ENCODE results near the gene NBEAL1.
"Not testable (repeated sequence)": the region's sequence is repeated elsewhere in the genome, so short reads cannot be mapped to it uniquely, and the experiment has no call there.

The NBEAL1 gene

GRCh38 chr2:203022751-203023150, 8.1 kb downstream of the NBEAL1 start:
- H3K27ac Mint-ChIP-seq, result no peak overlapping the region
- H3K9me3 Mint-ChIP-seq, result no peaks in the 10 kb centered on the region
- DNase-seq, result no peak
- H3K36me3 Mint-ChIP-seq (ENCODE audit: low read depth), result no peaks in the 10 kb centered on the region
- peaks cover 22% of the 10 kb centered on the region for H3K4me1 Mint-ChIP-seq (ENCODE audit: low read depth)
- H3K4me3 Mint-ChIP-seq, result no peak overlapping the region
- no peaks in the 10 kb centered on the region for H3K27me3 Mint-ChIP-seq

GRCh38 chr2:203025592-203025991, 10.9 kb downstream of the NBEAL1 start:
- Mint-ChIP-seq H3K27ac (no peak overlapping the region), H3K36me3 (ENCODE audit: low read depth) (no peaks in the 10 kb centered on the region)

DNA sequence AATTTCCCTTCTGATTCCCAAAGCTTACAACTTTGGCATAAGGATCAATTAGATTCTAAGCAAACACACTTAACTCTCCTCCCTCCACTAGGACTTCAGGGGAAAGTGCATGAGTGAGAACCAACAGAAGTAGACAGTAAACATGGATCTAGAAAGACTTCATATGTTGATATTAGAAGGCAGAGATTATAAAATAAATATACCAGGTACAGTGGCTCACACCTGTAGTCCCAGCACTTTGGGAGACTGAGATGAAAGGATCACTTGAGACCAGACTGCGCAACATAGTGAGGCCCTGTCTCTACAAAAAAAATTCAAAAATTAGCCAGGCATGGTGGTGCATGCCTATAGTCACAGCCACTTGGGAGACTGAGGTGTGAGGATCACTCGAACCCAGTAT, 15.9 kb downstream of the NBEAL1 start:
- H3K4me1 Mint-ChIP-seq (ENCODE audit: low read depth), result peaks cover 16% of the 10 kb centered on the region
- no peak for DNase-seq
- no peaks in the 10 kb centered on the region for H3K9me3 Mint-ChIP-seq
- no peak overlapping the region for H3K27ac Mint-ChIP-seq
- no peak overlapping the region for H3K4me3 Mint-ChIP-seq
- H3K36me3 Mint-ChIP-seq (ENCODE audit: low read depth), result no peaks in the 10 kb centered on the region
- H3K27me3 Mint-ChIP-seq, result no peaks in the 10 kb centered on the region

More at GRCh38 chr2:203025592-203025991, 10.9 kb downstream of the NBEAL1 start:
- Mint-ChIP-seq H3K9me3 (no peaks in the 10 kb centered on the region), H3K4me1 (ENCODE audit: low read depth) (peaks cover 4% of the 10 kb centered on the region), H3K27me3 (no peaks in the 10 kb centered on the region), H3K4me3 (no peak overlapping the region)
- DNase-seq, result no peak

GRCh38 chr2:203030991-203031390, 16.3 kb downstream of the NBEAL1 start:
- no peaks in the 10 kb centered on the region for H3K9me3 Mint-ChIP-seq
- no peak overlapping the region for H3K27ac Mint-ChIP-seq
- no peak overlapping the region for H3K4me3 Mint-ChIP-seq
- no peaks in the 10 kb centered on the region for H3K36me3 Mint-ChIP-seq (ENCODE audit: low read depth)
- peaks cover 16% of the 10 kb centered on the region for H3K4me1 Mint-ChIP-seq (ENCODE audit: low read depth)
- no peaks in the 10 kb centered on the region for H3K27me3 Mint-ChIP-seq
- DNase-seq, result no peak

GRCh38 chr2:203033395-203033794, 18.7 kb downstream of the NBEAL1 start:
- no peak overlapping the region for H3K4me3 Mint-ChIP-seq
- DNase-seq, result no peak
- no peaks in the 10 kb centered on the region for H3K36me3 Mint-ChIP-seq (ENCODE audit: low read depth)
- H3K9me3 Mint-ChIP-seq, result no peaks in the 10 kb centered on the region
- H3K4me1 Mint-ChIP-seq (ENCODE audit: low read depth), result peaks cover 18% of the 10 kb centered on the region
- no peaks in the 10 kb centered on the region for H3K27me3 Mint-ChIP-seq
- H3K27ac Mint-ChIP-seq, result peak overlapping the region; percentile 67

GRCh38 chr2:203035879-203036470, 21.3 kb downstream of the NBEAL1 start:
- H3K36me3 Mint-ChIP-seq (ENCODE audit: low read depth), result no peaks in the 10 kb centered on the region
- H3K4me1 Mint-ChIP-seq (ENCODE audit: low read depth), result peaks cover 18% of the 10 kb centered on the region
- H3K27me3 Mint-ChIP-seq, result no peaks in the 10 kb centered on the region
- H3K9me3 Mint-ChIP-seq, result no peaks in the 10 kb centered on the region
- DNase-seq, result no peak
- H3K4me3 Mint-ChIP-seq, result no peak overlapping the region
- no peak overlapping the region for H3K27ac Mint-ChIP-seq

GRCh38 chr2:203037026-203037425, 22.4 kb downstream of the NBEAL1 start:
- Mint-ChIP-seq H3K36me3 (ENCODE audit: low read depth) (peaks cover 4% of the 10 kb centered on the region), H3K4me3 (no peak overlapping the region), H3K9me3 (no peaks in the 10 kb centered on the region), H3K27ac (no peak overlapping the region), H3K4me1 (ENCODE audit: low read depth) (peaks cover 15% of the 10 kb centered on the region), H3K27me3 (no peaks in the 10 kb centered on the region)
- no peak for DNase-seq

- Mint-ChIP-seq H3K4me3 (no peak overlapping the region), H3K4me1 (ENCODE audit: low read depth) (peaks cover 6% of the 10 kb centered on the region), H3K36me3 (ENCODE audit: low read depth) (peaks cover 14% of the 10 kb centered on the region), H3K27ac (no peak overlapping the region), H3K27me3 (no peaks in the 10 kb centered on the region), H3K9me3 (no peaks in the 10 kb centered on the region)
- no peak for DNase-seq
These were observed 23.9 kb downstream of the NBEAL1 start for GRCh38 chr2:203038586-203038985.

- peaks cover 17% of the 10 kb centered on the region for H3K36me3 Mint-ChIP-seq (ENCODE audit: low read depth)
- DNase-seq; H3K9me3 Mint-ChIP-seq; H3K27me3 Mint-ChIP-seq; H3K27ac Mint-ChIP-seq; H3K4me3 Mint-ChIP-seq; H3K4me1 Mint-ChIP-seq (ENCODE audit: low read depth): not testable (repeated sequence)
These were observed 24.5 kb downstream of the NBEAL1 start for GRCh38 chr2:203039211-203039610.

- no peak for DNase-seq
- Mint-ChIP-seq H3K27me3 (no peaks in the 10 kb centered on the region), H3K9me3 (no peaks in the 10 kb centered on the region), H3K4me3 (no peak overlapping the region), H3K36me3 (ENCODE audit: low read depth) (peaks cover 17% of the 10 kb centered on the region), H3K27ac (no peak overlapping the region), H3K4me1 (ENCODE audit: low read depth) (peaks cover 2% of the 10 kb centered on the region)
These were observed 26.4 kb downstream of the NBEAL1 start for GRCh38 chr2:203040966-203041521.

- Mint-ChIP-seq H3K27ac (no peak overlapping the region), H3K9me3 (no peaks in the 10 kb centered on the region), H3K27me3 (no peaks in the 10 kb centered on the region), H3K4me1 (ENCODE audit: low read depth) (no peaks in the 10 kb centered on the region), H3K4me3 (no peak overlapping the region), H3K36me3 (ENCODE audit: low read depth) (peaks cover 20% of the 10 kb centered on the region)
- no peak for DNase-seq
These were observed 27.5 kb downstream of the NBEAL1 start for GRCh38 chr2:203042178-203042577.

DNA sequence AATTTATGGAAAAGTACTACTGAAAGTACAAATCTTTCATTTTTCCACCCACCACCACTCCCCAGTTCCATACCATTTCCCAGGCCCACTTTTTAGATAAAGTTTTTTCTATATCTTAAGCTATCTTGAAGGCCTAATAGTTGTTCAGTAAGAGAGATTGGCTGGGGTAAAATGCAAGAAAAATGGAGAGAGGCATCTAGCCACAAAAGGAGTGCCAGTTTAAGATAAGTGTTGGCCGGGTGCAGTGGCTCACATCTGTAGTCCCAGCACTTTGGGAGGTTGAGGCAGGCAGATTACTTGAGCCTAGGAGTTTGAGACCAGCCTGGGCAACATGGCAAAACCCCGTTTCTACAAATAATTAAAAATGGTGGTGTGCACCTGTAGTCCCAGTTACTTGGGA, 28.6 kb downstream of the NBEAL1 start:
- no peak for DNase-seq
- no peaks in the 10 kb centered on the region for H3K27me3 Mint-ChIP-seq
- H3K4me3 Mint-ChIP-seq, result no peak overlapping the region
- no peaks in the 10 kb centered on the region for H3K9me3 Mint-ChIP-seq
- H3K27ac Mint-ChIP-seq, result no peak overlapping the region
- H3K36me3 Mint-ChIP-seq (ENCODE audit: low read depth), result peaks cover 22% of the 10 kb centered on the region
- no peaks in the 10 kb centered on the region for H3K4me1 Mint-ChIP-seq (ENCODE audit: low read depth)

DNA sequence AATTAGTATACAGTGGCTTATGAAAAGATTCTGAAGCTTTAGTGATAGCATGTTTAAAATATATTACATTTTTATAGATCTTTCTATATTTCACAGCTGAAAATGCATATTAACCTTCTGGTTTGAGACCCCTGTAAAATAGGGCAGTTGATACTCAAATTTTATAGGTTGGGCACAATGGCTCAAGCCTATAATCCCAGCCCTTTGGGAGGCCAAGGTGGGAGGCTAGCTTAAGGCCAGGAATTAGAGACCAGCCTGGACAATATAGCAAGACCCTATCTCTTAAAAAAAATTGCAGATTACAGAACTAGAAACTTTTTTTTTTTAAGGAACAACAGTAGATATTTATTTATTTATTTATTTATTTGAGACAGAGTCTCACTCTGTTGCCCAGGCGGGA, 31.2 kb downstream of the NBEAL1 start:
- Mint-ChIP-seq H3K36me3 (ENCODE audit: low read depth) (peaks cover 27% of the 10 kb centered on the region), H3K4me3 (no peak overlapping the region), H3K27me3 (no peaks in the 10 kb centered on the region), H3K4me1 (ENCODE audit: low read depth) (no peaks in the 10 kb centered on the region), H3K9me3 (no peaks in the 10 kb centered on the region), H3K27ac (no peak overlapping the region)
- no peak for DNase-seq

GRCh38 chr2:203052539-203052938, 37.9 kb downstream of the NBEAL1 start:
- H3K4me3 Mint-ChIP-seq, result no peak overlapping the region
- H3K9me3 Mint-ChIP-seq, result no peaks in the 10 kb centered on the region
- H3K36me3 Mint-ChIP-seq (ENCODE audit: low read depth), result peaks cover 19% of the 10 kb centered on the region
- no peaks in the 10 kb centered on the region for H3K27me3 Mint-ChIP-seq
- no peak overlapping the region for H3K27ac Mint-ChIP-seq
- DNase-seq, result no peak
- no peaks in the 10 kb centered on the region for H3K4me1 Mint-ChIP-seq (ENCODE audit: low read depth)

- Mint-ChIP-seq H3K27me3 (no peaks in the 10 kb centered on the region), H3K27ac (no peak overlapping the region), H3K9me3 (no peaks in the 10 kb centered on the region), H3K4me3 (no peak overlapping the region), H3K4me1 (ENCODE audit: low read depth) (no peaks in the 10 kb centered on the region), H3K36me3 (ENCODE audit: low read depth) (peaks cover 27% of the 10 kb centered on the region)
- no peak for DNase-seq
These were observed 45.0 kb downstream of the NBEAL1 start for GRCh38 chr2:203059567-203060240.
